Fibroblast of lung (primary cell): Measurements from ENCODE around the gene OR2F2. TPM values are rescaled to one million over a fixed set of nuclear protein-coding genes. Genes with fewer than 3 reads are reported as not detected.

Experiments
- DNase-seq, 2 donors: peaks; one replicate each; pipeline versions ENCODE4 v3.0.0 to v3.0.0-alpha.2; 2010; ENCODE audit warnings: low read depth in 2 of 2
- H2AFZ ChIP-seq: 2 replicates; pipeline ENCODE4 v1.5.1; 2012; ENCODE audit warnings: low read length, control low read depth, inconsistent platforms
- H3K27ac ChIP-seq: 2 replicates; pipeline ENCODE4 v1.5.1; 2011; ENCODE audit warnings: low read length, control low read depth; ENCODE audit not compliant: insufficient read depth
- H3K27me3 ChIP-seq: 2 replicates; pipeline ENCODE4 v1.5.1; 2011; ENCODE audit warnings: mild to moderate bottlenecking, low read length; ENCODE audit not compliant: control insufficient read depth, insufficient read depth
- H3K36me3 ChIP-seq: 2 replicates; pipeline ENCODE4 v1.5.1; 2011; ENCODE audit warnings: low read length; ENCODE audit not compliant: control insufficient read depth, insufficient read depth
- H3K4me1 ChIP-seq: 2 replicates; pipeline ENCODE4 v1.5.1; 2011; ENCODE audit warnings: low read length; ENCODE audit not compliant: control insufficient read depth, insufficient read depth; ENCODE audit errors: extremely low read depth
- H3K4me2 ChIP-seq: 2 replicates; pipeline ENCODE4 v1.5.1; 2011; ENCODE audit warnings: low read length, control low read depth; ENCODE audit not compliant: insufficient read depth; ENCODE audit errors: extremely low read depth
- H3K4me3 ChIP-seq, 4 experiments: fragments of 200-600 bp in 1 of 4; sonication (generic) in 1 of 4; replicated peaks in 1 of 4; 2 replicates each; pipeline ENCODE4 v1.5.1; 2011 to 2016; ENCODE audit warnings: low read length in 4 of 4, low read depth in 3 of 4, mild to moderate bottlenecking in 3 of 4, control low read depth in 2 of 4, inconsistent platforms in 1 of 4, mixed read lengths in 1 of 4; ENCODE audit not compliant: insufficient read depth in 1 of 4; ENCODE audit errors: control extremely low read depth in 1 of 4
- H3K79me2 ChIP-seq: 2 replicates; pipeline ENCODE4 v1.5.1; 2012; ENCODE audit warnings: mild to moderate bottlenecking, low read length, inconsistent platforms; ENCODE audit not compliant: control insufficient read depth, insufficient read depth
- H3K9ac ChIP-seq: 2 replicates; pipeline ENCODE4 v1.5.1; 2011; ENCODE audit warnings: mild to moderate bottlenecking, low read length, control low read depth; ENCODE audit not compliant: insufficient read depth
- H3K9me3 ChIP-seq: 2 replicates; pipeline ENCODE4 v1.5.1; 2012; ENCODE audit warnings: low read depth, low read length; ENCODE audit not compliant: control insufficient read depth, insufficient read depth
- H4K20me1 ChIP-seq: 2 replicates; pipeline ENCODE4 v1.5.1; 2011; ENCODE audit warnings: low read length; ENCODE audit not compliant: control insufficient read depth, insufficient read depth; ENCODE audit errors: extremely low read depth
- EZH2 ChIP-seq: IDR thresholded peaks from 2 replicates; pipeline ENCODE4 v1.5.1; 2012; ENCODE audit warnings: low read length, control low read depth, mild to moderate bottlenecking; ENCODE audit errors: missing control alignments
- polyA plus RNA-seq, 2 donors: library from polyadenylated mRNA; depleted of rRNA in 1 of 2; stranded (reverse) in 1 of 2; unstranded in 1 of 2; fragments of >200 nt; gene quantifications; 2 replicates each; pipeline ENCODE4 v1.2.1, GENCODE V29; 2011 to 2012; ENCODE audit warnings: missing spikeins in 1 of 2
- total RNA-seq: library from RNA; depleted of rRNA; stranded (reverse); fragments of >200 nt; gene quantifications from 2 replicates; pipeline ENCODE4 v1.2.1, GENCODE V29; 2014
- TF ChIP-seq, protein P1 (sequence below), 2 donors: IDR thresholded peaks in 1 of 2; conservative IDR thresholded peaks in 1 of 2; 1 replicate in 1 of 2; 2 replicates in 1 of 2; pipeline ENCODE4 v1.5.1; 2011 to 2012; ENCODE audit warnings: low read length in 2 of 2, control low read depth in 1 of 2, inconsistent platforms in 1 of 2, low read depth in 1 of 2, mild to moderate bottlenecking in 1 of 2

OR2F2 gene
- total and polyA plus RNA-seq, 2 donors (not counting 1 experiment from before 2014, with no cell fraction given) = not detected

GRCh38 chr7:143900230-143900766 is 34.7 kb upstream of the OR2F2 start:
- Histone ChIP-seq H3K4me3 (peak overlapping the region; percentile 88 to 93 (median 91)), H3K36me3 (no peaks in the 10 kb centered on the region), H3K79me2 (peaks cover 45% of the 10 kb centered on the region), H4K20me1 (no peaks in the 10 kb centered on the region), H3K9ac (no peak overlapping the region), H2AFZ (peak overlapping the region; percentile 5), H3K4me1 (peaks cover 8% of the 10 kb centered on the region), H3K4me2 (peak overlapping the region; percentile 97), H3K27me3 (no peaks in the 10 kb centered on the region), H3K27ac (peak overlapping the region; percentile 91), H3K9me3 (no peaks in the 10 kb centered on the region)
- peak; percentile 34 to 54 for DNase-seq
- TF ChIP-seq, protein P1, sequence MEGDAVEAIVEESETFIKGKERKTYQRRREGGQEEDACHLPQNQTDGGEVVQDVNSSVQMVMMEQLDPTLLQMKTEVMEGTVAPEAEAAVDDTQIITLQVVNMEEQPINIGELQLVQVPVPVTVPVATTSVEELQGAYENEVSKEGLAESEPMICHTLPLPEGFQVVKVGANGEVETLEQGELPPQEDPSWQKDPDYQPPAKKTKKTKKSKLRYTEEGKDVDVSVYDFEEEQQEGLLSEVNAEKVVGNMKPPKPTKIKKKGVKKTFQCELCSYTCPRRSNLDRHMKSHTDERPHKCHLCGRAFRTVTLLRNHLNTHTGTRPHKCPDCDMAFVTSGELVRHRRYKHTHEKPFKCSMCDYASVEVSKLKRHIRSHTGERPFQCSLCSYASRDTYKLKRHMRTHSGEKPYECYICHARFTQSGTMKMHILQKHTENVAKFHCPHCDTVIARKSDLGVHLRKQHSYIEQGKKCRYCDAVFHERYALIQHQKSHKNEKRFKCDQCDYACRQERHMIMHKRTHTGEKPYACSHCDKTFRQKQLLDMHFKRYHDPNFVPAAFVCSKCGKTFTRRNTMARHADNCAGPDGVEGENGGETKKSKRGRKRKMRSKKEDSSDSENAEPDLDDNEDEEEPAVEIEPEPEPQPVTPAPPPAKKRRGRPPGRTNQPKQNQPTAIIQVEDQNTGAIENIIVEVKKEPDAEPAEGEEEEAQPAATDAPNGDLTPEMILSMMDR (conservative IDR thresholded peaks at IDR 0.05 in 1 of 2, IDR thresholded peaks at IDR 0.05 in 1 of 2; ENCODE audit: low read depth in 1 of 2, low read length in 2 of 2) = no peak
- TF ChIP-seq EZH2 = no peak

GRCh38 chr7:143901332-143901667 is 33.7 kb upstream of the OR2F2 start:
- peak overlapping the region; percentile 97 for H3K4me2 ChIP-seq
- TF ChIP-seq, protein P1 (conservative IDR thresholded peaks at IDR 0.05 in 1 of 2, IDR thresholded peaks at IDR 0.05 in 1 of 2; ENCODE audit: low read depth in 1 of 2, low read length in 2 of 2) = no peak
- no peak for TF ChIP-seq EZH2
- H3K9ac ChIP-seq = peak overlapping the region; percentile 90
- DNase-seq = peak in 1 of 2 donors; percentile 72
- peaks cover 9% of the 10 kb centered on the region for H3K4me1 ChIP-seq
- peak overlapping the region; percentile 88 to 93 (median 91) for H3K4me3 ChIP-seq
- no peaks in the 10 kb centered on the region for H3K9me3 ChIP-seq
- H4K20me1 ChIP-seq = no peaks in the 10 kb centered on the region
- no peaks in the 10 kb centered on the region for H3K36me3 ChIP-seq
- no peaks in the 10 kb centered on the region for H3K27me3 ChIP-seq
- peaks cover 42% of the 10 kb centered on the region for H3K79me2 ChIP-seq
- peak overlapping the region; percentile 91 for H3K27ac ChIP-seq
- H2AFZ ChIP-seq = peak overlapping the region; percentile 93

DNA sequence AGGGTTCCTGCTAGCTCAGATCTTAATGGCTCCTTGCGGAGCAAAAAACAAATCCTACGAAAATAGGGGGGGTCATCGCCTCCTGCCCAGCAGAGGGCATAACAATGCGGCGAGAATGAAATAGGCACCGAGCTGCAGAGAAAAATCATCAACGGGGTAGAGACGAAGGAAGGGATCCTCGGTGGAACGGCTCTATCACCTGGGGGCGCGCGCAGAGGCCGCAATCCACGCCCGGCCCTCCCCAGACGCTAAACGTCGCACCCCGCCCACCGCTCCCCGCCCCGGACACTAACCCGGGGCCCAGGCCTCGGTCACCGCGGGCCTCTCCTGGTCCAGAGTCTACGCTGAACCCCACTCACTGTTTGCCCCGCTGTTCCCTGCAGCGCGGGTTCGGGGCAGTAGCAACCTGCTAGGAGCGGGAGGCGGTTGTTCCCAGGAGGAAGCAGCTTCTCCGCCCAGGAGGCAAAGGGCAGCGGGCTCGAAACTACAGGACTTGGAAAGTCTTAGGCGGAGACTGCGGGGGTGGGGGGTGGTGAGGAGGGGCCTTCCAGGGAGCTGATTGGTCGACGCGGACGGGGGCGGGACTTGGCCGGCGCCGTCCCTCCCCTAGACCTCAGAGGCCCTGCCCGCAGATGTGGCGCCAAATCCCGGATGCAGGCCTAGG is 33.2 kb upstream of the OR2F2 start, which contains the start of gene TCAF1:
TCAF1 (minus strand) TSS at position 509 of the 664 bp plus-strand sequence. CDS start 25,568 bp downstream, outside the sequence.
- no peaks in the 10 kb centered on the region for H3K36me3 ChIP-seq
- no peak for TF ChIP-seq EZH2
- TF ChIP-seq, protein P1 (conservative IDR thresholded peaks at IDR 0.05 in 1 of 2, IDR thresholded peaks at IDR 0.05 in 1 of 2; ENCODE audit: low read depth in 1 of 2, low read length in 2 of 2) = peak; percentile 36 to 45
- H4K20me1 ChIP-seq = no peaks in the 10 kb centered on the region
- H2AFZ ChIP-seq = peak within 1 kb of the TSS; percentile 93
- H3K9ac ChIP-seq = peak within 1 kb of the TSS; percentile 90
- peaks cover 9% of the 10 kb centered on the region for H3K4me1 ChIP-seq
- peak within 1 kb of the TSS; percentile 91 for H3K27ac ChIP-seq
- peak within 1 kb of the TSS; percentile 97 for H3K4me2 ChIP-seq
- peaks cover 40% of the 10 kb centered on the region for H3K79me2 ChIP-seq
- no peaks in the 10 kb centered on the region for H3K9me3 ChIP-seq
- DNase-seq = peak; percentile 94 to 95
- H3K27me3 ChIP-seq = no peaks in the 10 kb centered on the region
- H3K4me3 ChIP-seq = peak within 1 kb of the TSS; percentile 88 to 93 (median 91)
